H1 (cell line): ENCODE data around the gene OOEP. TPM values are rescaled to one million over a fixed set of nuclear protein-coding genes. Genes with fewer than 3 reads are reported as not detected.

Experiments used
- CTCF ChIA-PET: fragments of 300-600 bp; sonication (Branson Sonifier 250); formaldehyde crosslinking; loops from one replicate; lab custom pipeline; 2021; ENCODE audit not compliant: partially characterized antibody; lab: Charles Lee
- POLR2A ChIA-PET: fragments of 300-600 bp; sonication (Branson Sonifier 250); formaldehyde crosslinking; loops from one replicate; lab custom pipeline; 2021; ENCODE audit warnings: inconsistent platforms; ENCODE audit not compliant: partially characterized antibody; lab: Charles Lee
- DNase-seq, 2 experiments: peaks; one replicate each; pipeline versions ENCODE4 v3.0.0 to v3.0.0-alpha.2; 2010 to 2022; ENCODE audit warnings: low spot score in 2 of 2, low read depth in 1 of 2, mixed read lengths in 1 of 2
- FAIRE-seq: peaks from 2 replicates; lab custom pipeline; 2011; peaks lifted over from hg19 to GRCh38; lab: Jason Lieb, UNC
- H2AFZ ChIP-seq: 2 replicates; pipeline ENCODE4 v1.8.1; 2012; ENCODE audit warnings: low read length, inconsistent platforms
- H2AK5ac ChIP-seq: 2 replicates; pipeline ENCODE4 v1.6.1; 2013; ENCODE audit warnings: low read depth, low read length
- H2BK120ac ChIP-seq: replicated peaks from 2 replicates; pipeline ENCODE3; 2013; ENCODE audit warnings: low read depth, low read length, inconsistent platforms
- H2BK12ac ChIP-seq: 2 replicates; pipeline ENCODE4 v1.6.1; 2013; ENCODE audit warnings: low read depth, low read length
- H2BK15ac ChIP-seq: 2 replicates; pipeline ENCODE4 v1.6.1; 2013; ENCODE audit warnings: low read length
- H2BK20ac ChIP-seq: 2 replicates; pipeline ENCODE4 v1.6.1; 2013; ENCODE audit warnings: low read length
- H2BK5ac ChIP-seq: 2 replicates; pipeline ENCODE4 v1.6.1; 2013; ENCODE audit warnings: low read depth, low read length
- H3K14ac ChIP-seq: 2 replicates; pipeline ENCODE4 v1.6.1; 2013; ENCODE audit warnings: inconsistent platforms; ENCODE audit not compliant: insufficient read length
- H3K18ac ChIP-seq: 2 replicates; pipeline ENCODE4 v1.6.1; 2013; ENCODE audit warnings: low read length; ENCODE audit errors: extremely low read depth
- H3K23ac ChIP-seq: 2 replicates; pipeline ENCODE4 v1.6.1; 2013; ENCODE audit warnings: inconsistent platforms; ENCODE audit not compliant: insufficient read length
- H3K23me2 ChIP-seq: 2 replicates; pipeline ENCODE4 v1.6.1; 2013; ENCODE audit warnings: low read depth, low read length
- H3K27ac ChIP-seq: 2 replicates; pipeline ENCODE4 v1.6.1; 2011; ENCODE audit warnings: low read depth, low read length, inconsistent platforms
- H3K27me3 ChIP-seq, 4 experiments: replicated peaks in 1 of 4; 1 replicate in 1 of 4; 2 replicates in 3 of 4; pipeline versions ENCODE4 v1.6.1 to v1.8.1; 2011 to 2013; ENCODE audit warnings: low read length in 3 of 4, mild to moderate bottlenecking in 3 of 4, inconsistent platforms in 2 of 4, mixed read lengths in 2 of 4, moderate library complexity in 1 of 4; ENCODE audit not compliant: control insufficient read depth in 3 of 4, insufficient read depth in 3 of 4; ENCODE audit errors: extremely low read depth in 1 of 4
- H3K36me3 ChIP-seq, 4 experiments: 2 replicates each; pipeline versions ENCODE4 v1.6.1 to v1.8.1; 2011 to 2013; ENCODE audit warnings: mild to moderate bottlenecking in 4 of 4, low read length in 3 of 4, moderate library complexity in 2 of 4, control low read depth in 1 of 4, inconsistent platforms in 1 of 4; ENCODE audit not compliant: insufficient read depth in 4 of 4, control insufficient read depth in 2 of 4
- H3K4ac ChIP-seq: replicated peaks from 2 replicates; pipeline ENCODE3; 2013; ENCODE audit warnings: low read length, low read depth, mixed read lengths, inconsistent platforms; ENCODE audit not compliant: insufficient read length
- H3K4me1 ChIP-seq, 4 experiments: replicated peaks in 1 of 4; 1 replicate in 1 of 4; 2 replicates in 3 of 4; pipeline versions ENCODE4 v1.6.1 to v1.8.1; 2011 to 2013; ENCODE audit warnings: low read length in 3 of 4, inconsistent platforms in 2 of 4, mixed read lengths in 1 of 4; ENCODE audit not compliant: insufficient read depth in 4 of 4, control insufficient read depth in 3 of 4
- H3K4me2 ChIP-seq, 2 experiments: 2 replicates each; pipeline versions ENCODE4 v1.6.1 to v1.8.1; 2011 to 2013; ENCODE audit warnings: low read depth in 2 of 2, low read length in 2 of 2, control low read depth in 1 of 2, inconsistent platforms in 1 of 2, mild to moderate bottlenecking in 1 of 2; ENCODE audit not compliant: insufficient read depth in 1 of 2
- H3K4me3 ChIP-seq, 4 experiments: fragments of 200-600, 300-600 bp in 1 of 4; sonication (generic), shearing (Covaris generic), sonication (Bioruptor Twin) in 1 of 4; 2 replicates each; pipeline versions ENCODE4 v1.5.1 to v1.8.1; 2011 to 2016; ENCODE audit warnings: low read length in 4 of 4, low read depth in 3 of 4, control low read depth in 2 of 4, inconsistent platforms in 2 of 4, mild to moderate bottlenecking in 2 of 4, mixed read lengths in 1 of 4, moderate library complexity in 1 of 4; ENCODE audit not compliant: insufficient read depth in 2 of 4; ENCODE audit errors: extremely low read depth in 1 of 4
- H3K56ac ChIP-seq: replicated peaks from 2 replicates; pipeline ENCODE3; 2013; ENCODE audit warnings: low read depth, mild to moderate bottlenecking, mixed read lengths, low read length, inconsistent platforms; ENCODE audit not compliant: insufficient read length
- H3K79me1 ChIP-seq: 2 replicates; pipeline ENCODE4 v1.6.1; 2013; ENCODE audit warnings: low read depth, low read length, control low read depth
- H3K79me2 ChIP-seq, 2 experiments: 2 replicates each; pipeline versions ENCODE4 v1.6.1 to v1.8.1; 2012 to 2013; ENCODE audit warnings: low read length in 2 of 2, mild to moderate bottlenecking in 2 of 2, inconsistent platforms in 1 of 2; ENCODE audit not compliant: insufficient read depth in 2 of 2, control insufficient read depth in 1 of 2
- H3K9ac ChIP-seq, 4 experiments: replicated peaks in 1 of 4; 1 replicate in 1 of 4; 2 replicates in 3 of 4; pipeline versions ENCODE4 v1.6.1 to v1.8.1; 2011 to 2013; ENCODE audit warnings: low read depth in 3 of 4, low read length in 3 of 4, control low read depth in 2 of 4, mild to moderate bottlenecking in 2 of 4, moderate library complexity in 2 of 4, inconsistent platforms in 1 of 4; ENCODE audit errors: extremely low read depth in 1 of 4
- H3K9me3 ChIP-seq, 2 experiments: 2 replicates each; pipeline versions ENCODE4 v1.6.1 to v1.8.1; 2012 to 2013; ENCODE audit warnings: mild to moderate bottlenecking in 2 of 2, moderate library complexity in 2 of 2, control low read depth in 1 of 2, inconsistent platforms in 1 of 2, low read depth in 1 of 2, low read length in 1 of 2, mixed read lengths in 1 of 2; ENCODE audit not compliant: insufficient read depth in 2 of 2
- H4K20me1 ChIP-seq, 2 experiments: replicated peaks in 1 of 2; 2 replicates each; pipeline versions ENCODE3 to v1.8.1; 2011 to 2013; ENCODE audit warnings: inconsistent platforms in 2 of 2, low read length in 2 of 2, mild to moderate bottlenecking in 1 of 2; ENCODE audit not compliant: insufficient read depth in 2 of 2, control insufficient read depth in 1 of 2
- H4K5ac ChIP-seq: 2 replicates; pipeline ENCODE4 v1.6.1; 2013; ENCODE audit warnings: low read length, low read depth, mixed read lengths, inconsistent platforms; ENCODE audit not compliant: insufficient read length
- H4K8ac ChIP-seq: 2 replicates; pipeline ENCODE4 v1.8.0; 2013; ENCODE audit warnings: mild to moderate bottlenecking, moderate library complexity, low read length, inconsistent platforms; ENCODE audit not compliant: insufficient read depth; ENCODE audit errors: extremely low read depth
- H4K91ac ChIP-seq: replicated peaks from 2 replicates; pipeline ENCODE3; 2013; ENCODE audit warnings: low read length, mixed read lengths, inconsistent platforms; ENCODE audit not compliant: insufficient read length
- CBX5 ChIP-seq: fragments of 300-800, 300-1000 bp; sonication (generic); IDR thresholded peaks from 2 replicates; pipeline ENCODE4 v1.7.1; 2016; ENCODE audit warnings: antibody characterized with exemption, low read length, low read depth
- CBX8 ChIP-seq: fragments of 300-800, 300-1000 bp; sonication (generic); IDR thresholded peaks from 2 replicates; pipeline ENCODE4 v1.7.1; 2016; ENCODE audit warnings: low read depth, low read length, borderline replicate concordance
- FOSL1 ChIP-seq: IDR thresholded peaks from 2 replicates; pipeline ENCODE4 v1.6.1; 2011; ENCODE audit warnings: mild to moderate bottlenecking, low read depth, low read length, moderate library complexity; ENCODE audit not compliant: insufficient read depth
- GABPA ChIP-seq: IDR thresholded peaks from 2 replicates; pipeline ENCODE4 v1.6.1; 2011; ENCODE audit warnings: mild to moderate bottlenecking, low read length, moderate library complexity, borderline replicate concordance; ENCODE audit not compliant: insufficient read depth
- JUND ChIP-seq: IDR thresholded peaks from 2 replicates; pipeline ENCODE4 v1.6.1; 2011; ENCODE audit warnings: mild to moderate bottlenecking, improper control_type of control experiment, low read length
- KDM1A ChIP-seq: fragments of 200-600, 300-600 bp; sonication (generic); IDR thresholded peaks from 2 replicates; pipeline ENCODE4 v1.7.1; 2016; ENCODE audit warnings: mild to moderate bottlenecking, low read length, borderline replicate concordance
- MAFK ChIP-seq: IDR thresholded peaks from 2 replicates; pipeline ENCODE4 v1.6.1; 2012; ENCODE audit warnings: low read depth, mild to moderate bottlenecking, improper control_type of control experiment, low read length
- NANOG ChIP-seq: IDR thresholded peaks from 2 replicates; pipeline ENCODE4 v1.6.1; 2011; ENCODE audit warnings: low read length, low read depth, mild to moderate bottlenecking, inconsistent platforms; ENCODE audit not compliant: insufficient read depth, poor library complexity, severe bottlenecking
- RNF2 ChIP-seq: fragments of 200-900, 300-1000 bp; sonication (generic); IDR thresholded peaks from 2 replicates; pipeline ENCODE4 v1.7.1; 2016; ENCODE audit warnings: borderline replicate concordance, low read depth, mild to moderate bottlenecking, antibody characterized with exemption, low read length; ENCODE audit not compliant: poor library complexity, severe bottlenecking; ENCODE audit errors: missing control alignments
- SAP30 ChIP-seq: fragments of 300-600 bp; sonication (generic); IDR thresholded peaks from 2 replicates; pipeline ENCODE4 v1.7.1; 2012; ENCODE audit warnings: low read length, moderate library complexity, mild to moderate bottlenecking, inconsistent platforms; ENCODE audit not compliant: insufficient read depth, insufficient replicate concordance
- SIRT6 ChIP-seq: IDR thresholded peaks from one replicate; pipeline ENCODE4 v1.7.1; 2012; ENCODE audit warnings: low read length, inconsistent platforms
- SRF ChIP-seq: IDR thresholded peaks from 2 replicates; pipeline ENCODE4 v1.6.1; 2011; ENCODE audit warnings: mild to moderate bottlenecking, low read depth, low read length, moderate library complexity
- TAF7 ChIP-seq: optimal IDR thresholded peaks from 2 replicates; pipeline ENCODE3; 2011; ENCODE audit warnings: low read depth, mild to moderate bottlenecking, inconsistent platforms, low read length, moderate library complexity, borderline replicate concordance
- ZNF274 ChIP-seq: IDR thresholded peaks from 2 replicates; pipeline ENCODE4 v1.7.0; 2012; ENCODE audit warnings: low read length, borderline replicate concordance; ENCODE audit errors: extremely low read depth
- WGBS, 2 experiments: shearing (Covaris generic) in 1 of 2; methylation state at CpG; one replicate each; pipeline versions ENCODE4 v1.1.6 to v1.1.7; 2013 to 2015; ENCODE audit warnings: low lambda C conversion rate in 2 of 2, mixed read lengths in 2 of 2, inconsistent platforms in 1 of 2, low coverage in 1 of 2, missing lambda C conversion rate in 1 of 2; ENCODE audit not compliant: insufficient replicate concordance in 2 of 2, insufficient coverage in 1 of 2, insufficient read length in 1 of 2; ENCODE audit errors: extremely low coverage in 1 of 2, missing lambda C conversion rate in 1 of 2; 5-methylcytosine and 5-hydroxymethylcytosine counted together
- polyA plus RNA-seq, 7 experiments: library from polyadenylated mRNA; depleted of rRNA in 3 of 7; stranded (reverse) in 5 of 7; unstranded in 2 of 7; fragments of >200 nt in 5 of 7; fragments of 200-250 nt in 2 of 7; gene quantifications; 1 replicate in 5 of 7; 2 replicates in 1 of 7; 4 replicates in 1 of 7; pipeline versions ENCODE4 v1.2.1 to v1.2.3, GENCODE V29; 2011 to 2013; ENCODE audit warnings: missing spikeins in 2 of 7, mixed read lengths in 2 of 7
- total RNA-seq: library from RNA; stranded (reverse); fragmentation: NEBNext Ultra II Directional; extraction: Animal tissue kit (Norgen Biotek cat#: 25700); gene quantifications from 2 replicates; pipeline ENCODE4 v1.2.1, GENCODE V29; 2021

Gene OOEP
- total and polyA plus RNA-seq, 2 of the 8 experiments (the other 6 are each of a cell fraction or from before 2014, with no cell fraction given): 0.20 to 0.41 TPM

GRCh38 chr6:73377225-73377624 is 7.5 kb upstream of the OOEP start:
- H3K4ac ChIP-seq: no peak overlapping the region
- H3K27ac ChIP-seq: no peak overlapping the region
- H3K23me2 ChIP-seq: no peaks in the 10 kb centered on the region
- ChIA-PET POLR2A (no interaction called here), CTCF (interaction anchor here (0.9 to 1.5 kb wide), 4 partner anchors 10 to 50 kb away, joined by 3 to 7 read pairs (median 4); no protein-coding TSS in a partner anchor)
- H3K23ac ChIP-seq: no peak overlapping the region
- H3K79me2 ChIP-seq: no peaks in the 10 kb centered on the region
- H3K14ac ChIP-seq: no peak overlapping the region
- no peak overlapping the region for H2BK120ac ChIP-seq
- no peak for FAIRE-seq
- no peak overlapping the region for H3K4me3 ChIP-seq
- no peak overlapping the region for H4K8ac ChIP-seq
- H3K18ac ChIP-seq: no peak overlapping the region
- H3K56ac ChIP-seq: no peak overlapping the region
- no peak overlapping the region for H4K91ac ChIP-seq
- no peak overlapping the region for H2AK5ac ChIP-seq
- no peak overlapping the region for H2BK12ac ChIP-seq
- H4K5ac ChIP-seq: no peak overlapping the region
- H3K9me3 ChIP-seq: peaks cover 0 to 2% of the 10 kb centered on the region in 2 experiments; a peak in 1 of 4 replicates
- H3K4me1 ChIP-seq: no peaks in the 10 kb centered on the region
- no peaks in the 10 kb centered on the region for H3K27me3 ChIP-seq
- no peak overlapping the region for H3K4me2 ChIP-seq
- H4K20me1 ChIP-seq: no peaks in the 10 kb centered on the region
- H2BK5ac ChIP-seq: no peak overlapping the region
- H2BK20ac ChIP-seq: no peak overlapping the region
- DNase-seq: no peak
- H2AFZ ChIP-seq: no peak overlapping the region
- H2BK15ac ChIP-seq: no peak overlapping the region
- no peak overlapping the region for H3K9ac ChIP-seq
- no peaks in the 10 kb centered on the region for H3K79me1 ChIP-seq
- 82% methylated on average over 3 of the region's 3 CpGs; no CpG with 5 or more reads in 1 of the 2 experiments for WGBS, 2 experiments
- no peaks in the 10 kb centered on the region for H3K36me3 ChIP-seq
- TF ChIP-seq FOSL1: no peak
- no peak for TF ChIP-seq GABPA
- TF ChIP-seq SRF: no peak
- TF ChIP-seq JUND: no peak
- TF ChIP-seq KDM1A: no peak
- no peak for TF ChIP-seq RNF2
- no peak for TF ChIP-seq SIRT6
- TF ChIP-seq TAF7: no peak
- no peak for TF ChIP-seq ZNF274
- no peak for TF ChIP-seq CBX5
- TF ChIP-seq NANOG: no peak
- TF ChIP-seq SAP30: no peak
- TF ChIP-seq MAFK: no peak
- no peak for TF ChIP-seq CBX8
